Measurements from ENCODE around the gene LRRC7. TPM values are rescaled to one million over a fixed set of nuclear protein-coding genes. Genes with fewer than 3 reads are reported as not detected.

The LRRC7 gene
- total RNA-seq, 4 donors from 2014 or later: 11.1 to 21.3 (median 14.1) TPM

GRCh38 chr1:70025846-70026245 is 458.1 kb downstream of the LRRC7 start:
- H3K36me3 ChIP-seq: no peaks in the 10 kb centered on the region
- TF ChIP-seq, protein P1, sequence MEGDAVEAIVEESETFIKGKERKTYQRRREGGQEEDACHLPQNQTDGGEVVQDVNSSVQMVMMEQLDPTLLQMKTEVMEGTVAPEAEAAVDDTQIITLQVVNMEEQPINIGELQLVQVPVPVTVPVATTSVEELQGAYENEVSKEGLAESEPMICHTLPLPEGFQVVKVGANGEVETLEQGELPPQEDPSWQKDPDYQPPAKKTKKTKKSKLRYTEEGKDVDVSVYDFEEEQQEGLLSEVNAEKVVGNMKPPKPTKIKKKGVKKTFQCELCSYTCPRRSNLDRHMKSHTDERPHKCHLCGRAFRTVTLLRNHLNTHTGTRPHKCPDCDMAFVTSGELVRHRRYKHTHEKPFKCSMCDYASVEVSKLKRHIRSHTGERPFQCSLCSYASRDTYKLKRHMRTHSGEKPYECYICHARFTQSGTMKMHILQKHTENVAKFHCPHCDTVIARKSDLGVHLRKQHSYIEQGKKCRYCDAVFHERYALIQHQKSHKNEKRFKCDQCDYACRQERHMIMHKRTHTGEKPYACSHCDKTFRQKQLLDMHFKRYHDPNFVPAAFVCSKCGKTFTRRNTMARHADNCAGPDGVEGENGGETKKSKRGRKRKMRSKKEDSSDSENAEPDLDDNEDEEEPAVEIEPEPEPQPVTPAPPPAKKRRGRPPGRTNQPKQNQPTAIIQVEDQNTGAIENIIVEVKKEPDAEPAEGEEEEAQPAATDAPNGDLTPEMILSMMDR (IDR thresholded peaks at IDR 0.05): no peak
- TF ChIP-seq POLR2A (IDR thresholded peaks at IDR 0.05) (no peak), EP300 (IDR thresholded peaks at IDR 0.05) (no peak)
- H3K9me3 ChIP-seq: no peaks in the 10 kb centered on the region
- H3K4me3 ChIP-seq: no peak overlapping the region
- DNase-seq (ENCODE audit: low spot score in 2 of 2): no peak
- H3K27ac ChIP-seq: no peak overlapping the region
- H3K4me1 ChIP-seq: no peaks in the 10 kb centered on the region
- no peaks in the 10 kb centered on the region for H3K27me3 ChIP-seq

- Histone ChIP-seq H3K4me3 (no peak overlapping the region), H3K4me1 (no peaks in the 10 kb centered on the region), H3K9me3 (no peaks in the 10 kb centered on the region), H3K27ac (no peak overlapping the region), H3K36me3 (no peaks in the 10 kb centered on the region), H3K27me3 (no peaks in the 10 kb centered on the region)
- WGBS, 2 donors: 71 to 85% methylated on average over 5 of the region's 5 CpGs
- TF ChIP-seq, protein P1 (IDR thresholded peaks at IDR 0.05): no peak
- TF ChIP-seq POLR2A (IDR thresholded peaks at IDR 0.05) (no peak), EP300 (IDR thresholded peaks at IDR 0.05) (no peak)
- DNase-seq (ENCODE audit: low spot score in 2 of 2): no peak
These were observed 465.6 kb downstream of the LRRC7 start for GRCh38 chr1:70033266-70033873.

GRCh38 chr1:70033936-70034335 is 466.2 kb downstream of the LRRC7 start:
- no peaks in the 10 kb centered on the region for H3K36me3 ChIP-seq
- H3K27ac ChIP-seq: no peak overlapping the region
- no peaks in the 10 kb centered on the region for H3K4me1 ChIP-seq
- TF ChIP-seq, protein P1 (IDR thresholded peaks at IDR 0.05): no peak
- TF ChIP-seq POLR2A (IDR thresholded peaks at IDR 0.05) (no peak), EP300 (IDR thresholded peaks at IDR 0.05) (no peak)
- no peaks in the 10 kb centered on the region for H3K27me3 ChIP-seq
- no peak for DNase-seq (ENCODE audit: low spot score in 2 of 2)
- no peaks in the 10 kb centered on the region for H3K9me3 ChIP-seq
- no peak overlapping the region for H3K4me3 ChIP-seq

DNA sequence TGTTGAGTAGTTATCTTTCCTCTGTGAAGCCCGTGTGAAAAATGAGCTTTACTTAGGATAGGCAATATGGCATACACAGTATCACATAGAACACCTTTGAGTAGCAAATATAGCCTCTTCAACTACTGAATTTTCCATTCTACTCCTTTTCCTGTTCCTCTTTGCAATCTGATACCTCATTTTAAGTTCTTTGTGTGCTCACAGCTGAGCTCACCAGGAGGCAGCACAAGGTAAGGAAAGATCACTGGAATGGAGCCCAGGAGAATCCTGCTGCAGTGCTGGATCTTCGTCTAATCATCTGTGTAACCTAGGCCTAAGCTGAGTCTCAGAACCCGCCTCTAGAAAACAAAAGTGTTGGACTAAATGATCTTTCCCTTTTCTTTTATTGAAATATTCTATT is 466.7 kb downstream of the LRRC7 start:
- H3K27me3 ChIP-seq: no peaks in the 10 kb centered on the region
- no peaks in the 10 kb centered on the region for H3K4me1 ChIP-seq
- H3K4me3 ChIP-seq: no peak overlapping the region
- no peaks in the 10 kb centered on the region for H3K9me3 ChIP-seq
- 55 to 60% methylated on average over 3 of the region's 3 CpGs for WGBS, 2 donors
- no peak for DNase-seq (ENCODE audit: low spot score in 2 of 2)
- H3K36me3 ChIP-seq: no peaks in the 10 kb centered on the region
- TF ChIP-seq EP300 (IDR thresholded peaks at IDR 0.05): no peak
- H3K27ac ChIP-seq: no peak overlapping the region

DNA sequence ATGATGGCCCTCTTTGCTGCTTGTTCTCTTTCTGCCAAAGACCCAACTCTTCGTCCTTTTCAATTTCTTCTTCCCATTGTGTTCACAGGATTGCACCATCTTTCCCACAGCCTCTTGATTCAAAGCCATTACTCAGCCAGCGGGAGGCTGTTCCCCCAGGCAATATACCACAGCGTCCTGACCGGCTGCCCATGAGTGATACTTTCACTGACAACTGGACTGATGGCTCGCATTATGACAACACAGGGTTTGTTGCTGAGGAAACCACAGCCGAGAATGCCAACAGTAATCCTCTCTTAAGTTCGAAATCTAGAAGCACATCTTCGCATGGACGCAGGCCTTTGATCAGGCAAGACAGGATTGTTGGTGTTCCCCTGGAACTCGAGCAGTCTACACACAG is 470.3 kb downstream of the LRRC7 start:
- H3K27me3 ChIP-seq: no peaks in the 10 kb centered on the region
- no peaks in the 10 kb centered on the region for H3K9me3 ChIP-seq
- 76 to 79% methylated on average over 10 of the region's 10 CpGs for WGBS, 2 donors
- DNase-seq (ENCODE audit: low spot score in 2 of 2): no peak
- H3K4me3 ChIP-seq: no peak overlapping the region
- no peak overlapping the region for H3K27ac ChIP-seq
- TF ChIP-seq POLR2A (IDR thresholded peaks at IDR 0.05): no peak
- TF ChIP-seq, protein P1 (IDR thresholded peaks at IDR 0.05): no peak
- no peak for TF ChIP-seq EP300 (IDR thresholded peaks at IDR 0.05)
- H3K36me3 ChIP-seq: no peaks in the 10 kb centered on the region
- H3K4me1 ChIP-seq: peaks cover 0 to 2% (median 0%) of the 10 kb centered on the region in 4 donors

- Histone ChIP-seq H3K4me1 (peaks cover 0 to 14% (median 4%) of the 10 kb centered on the region in 4 donors), H3K9me3 (no peaks in the 10 kb centered on the region), H3K4me3 (no peak overlapping the region), H3K36me3 (no peaks in the 10 kb centered on the region), H3K27ac (no peak overlapping the region), H3K27me3 (no peaks in the 10 kb centered on the region)
- no peak for DNase-seq (ENCODE audit: low spot score in 2 of 2)
- TF ChIP-seq, protein P1 (IDR thresholded peaks at IDR 0.05): no peak
- no peak for TF ChIP-seq EP300 (IDR thresholded peaks at IDR 0.05)
- no peak for TF ChIP-seq POLR2A (IDR thresholded peaks at IDR 0.05)
- WGBS, 2 donors: 92% methylated on average over 6 of the region's 6 CpGs
These were observed 471.8 kb downstream of the LRRC7 start for GRCh38 chr1:70039485-70039884.
